GM10847 (cell line): ENCODE results near the gene CREBBP.

Experiments used
- POLR2A ChIP-seq: IDR thresholded peaks from 2 replicates; pipeline ENCODE4 v1.6.1; 2011; ENCODE audit not compliant: insufficient read length; ENCODE audit errors: extremely low read depth

CREBBP gene

GRCh38 chr16:3842994-3843393 is 37.5 kb downstream of the CREBBP start:
- no peak for TF ChIP-seq POLR2A

GRCh38 chr16:3841729-3842508 is 38.6 kb downstream of the CREBBP start:
- no peak for TF ChIP-seq POLR2A

DNA sequence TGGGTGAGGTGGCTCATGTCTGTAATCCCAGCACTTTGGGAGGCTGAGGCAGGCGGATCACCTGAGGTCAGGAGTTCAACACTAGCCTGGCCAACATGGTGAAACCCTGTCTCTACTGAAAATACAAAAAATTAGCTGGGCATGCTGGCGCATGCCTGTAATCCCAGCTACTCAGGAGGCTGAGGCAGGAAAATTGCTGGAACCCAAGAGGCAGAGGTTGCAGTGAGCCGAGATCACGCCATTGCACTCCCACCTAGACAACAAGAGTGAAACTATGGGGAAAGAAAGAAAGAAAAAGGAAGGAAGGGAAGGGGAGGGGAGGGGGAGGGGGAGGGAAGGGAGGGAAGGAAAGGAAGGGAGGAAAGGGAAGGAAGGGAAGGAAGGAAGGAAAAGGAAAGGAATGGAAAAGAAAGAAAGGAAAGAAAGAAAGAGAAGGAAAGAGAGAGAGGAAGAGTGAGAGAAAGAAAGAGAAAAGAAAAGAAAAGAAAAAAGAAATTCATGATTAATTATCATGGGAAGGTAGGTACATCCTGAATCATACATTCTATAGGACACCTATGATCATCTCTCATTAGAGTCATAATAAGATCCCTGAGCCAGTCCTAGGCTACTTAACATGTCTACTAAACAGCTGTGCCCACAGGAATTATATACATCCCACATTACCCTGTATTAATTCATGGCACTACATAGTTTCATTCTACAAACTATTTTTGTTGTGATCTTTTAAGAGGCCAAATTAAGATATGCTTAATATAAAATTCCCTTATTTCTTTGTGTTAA is 40.9 kb downstream of the CREBBP start:
- no peak for TF ChIP-seq POLR2A

- no peak for TF ChIP-seq POLR2A
Observed at GRCh38 chr16:3838600-3839401, 41.7 kb downstream of the CREBBP start.

GRCh38 chr16:3837851-3838586 is 42.5 kb downstream of the CREBBP start:
- no peak for TF ChIP-seq POLR2A

DNA sequence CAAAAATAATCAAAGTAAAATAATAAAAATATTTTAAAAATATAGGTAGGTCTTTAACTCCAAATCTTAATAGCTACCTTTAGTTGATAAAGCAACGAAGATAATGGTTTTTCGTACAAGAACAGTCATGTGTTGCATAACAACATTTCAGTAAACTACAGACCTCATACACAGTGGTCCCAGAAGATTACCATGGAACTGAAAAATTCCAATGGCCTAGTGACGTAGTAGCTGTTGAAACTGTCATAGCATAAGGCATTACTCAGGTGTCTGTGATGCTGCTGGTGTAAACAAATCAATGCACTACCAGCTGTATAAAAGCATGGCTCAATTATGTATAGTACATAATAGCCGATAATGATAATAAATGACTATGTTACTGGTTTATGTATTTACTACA is 43.9 kb downstream of the CREBBP start:
- TF ChIP-seq POLR2A, result no peak

DNA sequence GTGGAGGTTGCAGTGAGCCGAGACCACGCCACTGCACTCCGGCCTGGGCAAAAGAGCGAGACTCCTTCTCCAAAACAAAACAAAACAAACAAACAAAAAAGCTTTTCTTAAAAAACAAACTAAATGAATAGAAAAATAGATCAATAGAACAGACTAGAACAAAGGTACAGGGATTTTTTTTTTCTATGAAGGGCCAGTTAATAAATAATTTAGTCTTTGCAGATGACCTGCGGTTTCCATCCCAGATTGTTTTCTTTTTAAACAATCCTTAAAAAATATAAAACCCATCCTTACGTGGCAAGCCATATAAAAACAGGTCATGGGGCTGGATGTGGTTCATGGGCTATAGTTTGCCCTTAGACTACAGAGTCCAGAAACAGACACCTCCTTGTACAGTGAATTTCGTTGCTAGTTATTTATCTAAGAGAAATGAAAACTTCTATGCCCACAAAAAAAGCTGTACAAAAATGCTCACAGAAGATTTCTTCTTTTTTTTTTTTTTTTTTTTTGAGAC is 45.4 kb downstream of the CREBBP start:
- TF ChIP-seq POLR2A, result no peak

DNA sequence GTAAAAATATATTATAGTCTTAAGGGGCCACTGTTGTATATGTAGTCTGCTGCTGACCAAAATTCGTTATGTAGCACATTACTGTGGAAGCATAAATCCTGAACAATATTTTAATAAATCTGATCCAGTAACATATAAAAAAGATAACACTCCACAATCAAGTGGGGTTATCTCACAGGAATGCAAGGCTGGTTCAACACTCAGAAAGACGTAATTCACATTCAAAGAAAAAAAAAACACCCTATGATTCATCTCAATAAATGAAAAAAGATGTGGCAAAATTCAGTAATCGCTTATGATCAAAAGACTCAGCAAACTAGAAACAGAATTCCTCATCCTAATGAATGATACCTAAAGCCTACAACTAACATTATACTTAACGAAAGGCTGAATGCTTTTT is 47.8 kb downstream of the CREBBP start:
- no peak for TF ChIP-seq POLR2A

GRCh38 chr16:3830625-3831254 is 49.8 kb downstream of the CREBBP start:
- TF ChIP-seq POLR2A, result no peak

DNA sequence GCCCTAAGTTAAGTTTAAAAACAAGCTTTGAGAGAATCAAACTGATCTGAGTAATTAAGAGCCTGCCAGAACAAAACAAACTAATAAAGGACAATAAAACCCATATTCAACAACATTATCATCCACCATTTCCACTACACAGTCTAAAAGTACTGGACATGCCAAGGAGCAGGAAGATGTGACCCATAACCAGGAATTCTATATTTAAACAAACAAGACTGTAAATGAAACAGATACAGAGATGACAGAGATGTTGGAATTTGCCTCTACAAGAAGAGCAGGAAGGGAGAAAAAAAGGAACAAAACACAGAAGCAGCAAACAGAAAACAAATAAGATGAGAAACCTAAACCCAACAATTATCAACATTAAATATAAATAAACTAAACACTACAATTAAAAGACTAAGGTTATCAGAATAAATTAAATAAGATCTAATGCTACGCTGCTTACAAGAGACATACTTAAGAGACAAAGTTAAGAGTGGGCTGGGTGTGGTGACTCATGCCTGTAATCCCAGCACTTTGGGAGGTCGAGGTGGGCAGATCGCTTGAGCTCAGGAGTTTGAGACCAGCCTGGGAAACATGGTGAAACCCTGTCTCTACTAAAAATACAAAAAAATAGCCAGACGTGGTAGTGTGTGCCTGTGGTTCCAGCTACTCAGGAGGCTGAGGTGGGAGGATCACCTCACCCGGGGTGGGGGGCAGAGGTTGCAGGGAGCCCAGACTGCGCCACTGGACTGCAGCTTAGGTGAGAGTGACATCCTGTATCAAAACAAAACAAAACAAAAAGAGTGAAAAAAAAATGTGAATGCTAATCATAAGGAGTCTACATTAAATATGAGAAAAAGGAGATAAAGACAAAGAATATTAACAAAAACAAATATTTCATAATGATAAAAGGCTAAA is 50.6 kb downstream of the CREBBP start:
- no peak for TF ChIP-seq POLR2A

DNA sequence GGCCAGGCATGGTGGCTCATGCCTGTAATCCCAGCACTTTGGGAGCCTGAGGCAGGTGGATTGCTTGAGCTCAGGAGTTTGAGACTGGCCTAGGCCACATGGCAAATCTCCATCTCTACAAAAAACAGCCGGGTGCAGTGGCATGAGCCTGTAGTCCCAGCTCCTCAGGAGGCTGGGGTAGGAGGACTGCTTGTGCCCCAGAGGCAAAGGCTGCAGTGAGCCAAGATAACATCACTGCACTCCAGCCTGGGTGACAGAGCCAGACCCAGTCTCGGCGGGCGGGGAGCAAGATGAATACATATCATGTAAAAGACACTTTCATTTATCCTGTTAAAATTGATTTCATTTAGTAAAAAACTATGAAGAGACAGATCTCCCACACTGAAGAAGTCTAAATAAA is 54.6 kb downstream of the CREBBP start:
- TF ChIP-seq POLR2A, result no peak

GRCh38 chr16:3825103-3825502 is 55.4 kb downstream of the CREBBP start:
- TF ChIP-seq POLR2A, result no peak

- no peak for TF ChIP-seq POLR2A
Observed at GRCh38 chr16:3824121-3824795, 56.3 kb downstream of the CREBBP start.
